HG02852 (cell line): ENCODE measurements around the gene SLC2A1.
"Not testable (repeated sequence)": the region's sequence is repeated elsewhere in the genome, so short reads cannot be mapped to it uniquely, and the experiment has no call there.

Experiments
- ATAC-seq: cut with Tn5 transposase; IDR thresholded peaks from one replicate; pipeline ENCODE4 v1.9.1; 2021; ENCODE audit warnings: mild to moderate bottlenecking, moderate library complexity; ENCODE audit not compliant: unreplicated experiment

Gene SLC2A1

GRCh38 chr1:42910985-42911384 lies 47.7 kb downstream of the SLC2A1 start:
- no peak for ATAC-seq

GRCh38 chr1:42908046-42908445 lies 50.6 kb downstream of the SLC2A1 start:
- ATAC-seq, result no peak

GRCh38 chr1:42904434-42904833 lies 54.2 kb downstream of the SLC2A1 start:
- no peak for ATAC-seq

GRCh38 chr1:42899960-42900359 lies 58.7 kb downstream of the SLC2A1 start:
- ATAC-seq, result not testable (repeated sequence)

GRCh38 chr1:42891465-42892138 lies 67.1 kb downstream of the SLC2A1 start:
- ATAC-seq, result no peak

- ATAC-seq, result no peak
Observed at GRCh38 chr1:42889264-42889663, 69.4 kb downstream of the SLC2A1 start.

- no peak for ATAC-seq
Observed at GRCh38 chr1:42888013-42888633, 70.5 kb downstream of the SLC2A1 start.

GRCh38 chr1:42887366-42887765 lies 71.3 kb downstream of the SLC2A1 start:
- no peak for ATAC-seq

- ATAC-seq, result no peak
Observed at GRCh38 chr1:42886800-42887199, 71.9 kb downstream of the SLC2A1 start.

- no peak for ATAC-seq
Observed at GRCh38 chr1:42886046-42886739, 72.5 kb downstream of the SLC2A1 start.

- no peak for ATAC-seq
Observed at GRCh38 chr1:42880384-42880783, 78.3 kb downstream of the SLC2A1 start.

- ATAC-seq, result no peak
Observed at GRCh38 chr1:42877380-42877779, 81.3 kb downstream of the SLC2A1 start.

- no peak for ATAC-seq
Observed at GRCh38 chr1:42876009-42876408, 82.7 kb downstream of the SLC2A1 start.
